Thymus (tissue), 14 donors: ENCODE measurements around the gene TNS3. TPM values are rescaled to one million over a fixed set of nuclear protein-coding genes. Genes with fewer than 3 reads are reported as not detected.

Experiments used
- DNase-seq, 9 donors: peaks; one replicate each; pipeline ENCODE4 v3.0.0-alpha.2; 2013; ENCODE audit warnings: low spot score in 9 of 9, low read depth in 6 of 9, missing footprints in 1 of 9
- H3K27ac ChIP-seq, 2 donors: one replicate each; pipeline ENCODE4 v1.5.1; 2013; ENCODE audit warnings: control low read depth in 1 of 2, low read depth in 1 of 2, low read length in 1 of 2, mild to moderate bottlenecking in 1 of 2, moderate library complexity in 1 of 2
- H3K27me3 ChIP-seq, 2 donors: one replicate each; pipeline ENCODE4 v1.5.1; 2013; ENCODE audit warnings: low read length in 1 of 2; ENCODE audit not compliant: control insufficient read depth in 2 of 2, insufficient read depth in 1 of 2
- H3K36me3 ChIP-seq, 2 donors: one replicate each; pipeline ENCODE4 v1.5.1; 2013; ENCODE audit warnings: low read length in 1 of 2, mild to moderate bottlenecking in 1 of 2, moderate library complexity in 1 of 2; ENCODE audit not compliant: control insufficient read depth in 2 of 2, insufficient read depth in 2 of 2
- H3K4me1 ChIP-seq, 2 donors: one replicate each; pipeline ENCODE4 v1.5.1; 2013; ENCODE audit warnings: low read length in 2 of 2; ENCODE audit not compliant: control insufficient read depth in 2 of 2, insufficient read depth in 2 of 2
- H3K4me3 ChIP-seq, 2 donors: one replicate each; pipeline ENCODE4 v1.5.1; 2013; ENCODE audit warnings: low read length in 2 of 2, control low read depth in 1 of 2, mild to moderate bottlenecking in 1 of 2
- H3K9me3 ChIP-seq, 2 donors: one replicate each; pipeline ENCODE4 v1.5.1; 2013; ENCODE audit warnings: low read length in 1 of 2, mild to moderate bottlenecking in 1 of 2; ENCODE audit not compliant: control insufficient read depth in 2 of 2, insufficient read depth in 1 of 2
- WGBS: extraction: QIAGEN DNeasy Blood & Tissue Kit; methylation state at CpG from one replicate; pipeline ENCODE4 v1.1.7; 2013; 5-methylcytosine and 5-hydroxymethylcytosine counted together
- long read RNA-seq, 10 donors: transcript quantifications; one replicate each; lab custom pipeline, GENCODE V29; 2026
- polyA plus RNA-seq: library from polyadenylated mRNA; stranded (reverse); fragments of 200-250 nt; gene quantifications from one replicate; pipeline ENCODE4 v1.2.3, GENCODE V29; 2013
- total RNA-seq: library from RNA; stranded (reverse); fragments of 120-200 nt; gene quantifications from one replicate; pipeline ENCODE4 v1.2.4, GENCODE V29; 2013
- donor health status: healthy.

The TNS3 gene
- 5.9 TPM for total RNA-seq
- polyA plus RNA-seq: 6.2 TPM
- long read RNA-seq, donor 1: 0 reads
- long read RNA-seq, donor 2: 0 reads
- long read RNA-seq, donor 3: 0 reads
- long read RNA-seq, donor 4: 0 reads
- long read RNA-seq, donor 5: 0 reads
- long read RNA-seq, donor 6: 0 reads
- long read RNA-seq, donor 7: 0 reads
- long read RNA-seq, donor 8: 0 reads
- long read RNA-seq, donor 9: 0 reads
- long read RNA-seq, donor 10: 0 reads

GRCh38 chr7:47581804-47582763 is at the start of gene TNS3:
TNS3 (minus strand) TSS chr7:47582111; CDS start chr7:47439636, 142,475 bp downstream.
- H3K4me3 ChIP-seq: peak within 1 kb of the TSS; percentile 35 to 41

DNA sequence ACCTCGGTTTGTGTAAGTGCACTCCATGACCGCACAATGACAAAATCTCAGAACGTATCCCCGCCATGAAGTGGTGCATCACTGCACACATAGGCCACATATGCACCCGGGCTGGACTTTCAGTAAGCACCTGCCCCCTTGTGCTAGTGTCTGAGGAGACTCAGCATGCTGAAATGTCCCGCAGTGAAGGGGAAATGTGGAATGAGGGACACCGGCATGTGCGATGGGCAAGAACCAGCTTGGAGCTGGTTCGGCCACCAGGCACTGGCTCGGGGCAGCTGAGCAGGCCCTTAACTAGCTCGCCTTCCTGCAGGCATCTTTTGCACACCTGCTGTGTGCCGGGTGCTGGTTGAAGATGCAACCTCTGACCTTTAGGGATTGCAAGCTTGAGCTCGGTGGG is 49.8 kb upstream of the TNS3 start:
- H3K4me1 ChIP-seq: peaks cover 0 to 8% of the 10 kb centered on the region in 2 donors
- H3K9me3 ChIP-seq: no peaks in the 10 kb centered on the region
- WGBS: 97% methylated on average over 13 of the region's 13 CpGs
- no peaks in the 10 kb centered on the region for H3K36me3 ChIP-seq
- no peaks in the 10 kb centered on the region for H3K27me3 ChIP-seq
- no peak overlapping the region for H3K4me3 ChIP-seq
- H3K27ac ChIP-seq: no peak overlapping the region
- no peak for DNase-seq

More at GRCh38 chr7:47581804-47582763, at the start of gene TNS3:
- Histone ChIP-seq H3K4me1 (peaks cover 0 to 28% of the 10 kb centered on the region in 2 donors), H3K27ac (peak within 1 kb of the TSS in 1 of 2 donors; percentile 60), H3K27me3 (peaks cover 28 to 52% of the 10 kb centered on the region in 2 donors), H3K9me3 (peaks cover 0 to 5% of the 10 kb centered on the region in 2 donors), H3K36me3 (no peaks in the 10 kb centered on the region)
- no peak for DNase-seq
- WGBS: 10% methylated on average over 85 of the region's 85 CpGs

- DNase-seq: no peak
- H3K27me3 ChIP-seq: no peaks in the 10 kb centered on the region
- no peak overlapping the region for H3K27ac ChIP-seq
- WGBS: 72% methylated on average over 7 of the region's 7 CpGs
- no peaks in the 10 kb centered on the region for H3K4me1 ChIP-seq
- H3K9me3 ChIP-seq: no peaks in the 10 kb centered on the region
- H3K4me3 ChIP-seq: no peak overlapping the region
- no peaks in the 10 kb centered on the region for H3K36me3 ChIP-seq
Measured at GRCh38 chr7:47627580-47628283, 45.8 kb upstream of the TNS3 start.

DNA sequence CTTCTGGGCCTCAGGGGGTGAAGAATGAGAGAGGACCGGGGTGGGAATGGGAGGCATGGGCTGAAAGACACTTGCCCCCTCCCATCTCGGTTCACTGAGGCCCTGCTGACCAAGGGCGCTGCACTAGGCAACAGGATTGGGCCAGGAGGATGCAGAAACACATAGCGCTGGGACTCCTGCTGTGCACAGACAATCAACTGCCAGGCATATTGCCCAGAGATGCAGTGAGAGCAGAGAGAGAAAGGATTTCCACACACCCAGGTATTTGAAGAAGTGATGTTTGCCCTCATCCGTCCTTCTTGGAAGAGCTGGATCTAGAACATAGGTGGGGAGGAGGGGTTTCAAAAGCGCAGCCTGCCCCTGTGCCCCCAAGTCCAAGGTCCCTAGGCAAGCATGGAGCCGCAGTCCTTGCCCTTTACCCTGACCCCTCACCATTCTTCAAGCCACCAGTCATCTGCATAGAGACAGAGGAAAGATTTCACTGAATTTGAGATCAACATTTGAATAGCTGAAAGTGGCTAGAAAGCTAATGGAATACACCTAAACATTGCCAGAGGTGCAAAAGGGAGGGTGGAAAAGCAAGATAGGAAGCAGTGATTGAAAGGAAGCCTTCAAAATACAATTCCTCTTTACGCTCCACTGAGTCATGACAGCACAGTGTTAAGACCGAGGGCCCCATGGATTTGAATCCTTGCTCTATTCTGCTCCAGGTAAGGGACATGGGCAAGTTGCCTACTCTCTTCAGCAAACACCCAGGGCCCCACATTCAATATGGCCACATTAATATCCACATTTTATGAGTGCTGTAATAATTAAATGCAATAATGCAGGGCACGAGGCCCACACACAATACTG is 44.2 kb upstream of the TNS3 start:
- no peak overlapping the region for H3K4me3 ChIP-seq
- H3K4me1 ChIP-seq: no peaks in the 10 kb centered on the region
- no peaks in the 10 kb centered on the region for H3K9me3 ChIP-seq
- no peak for DNase-seq
- H3K36me3 ChIP-seq: no peaks in the 10 kb centered on the region
- H3K27me3 ChIP-seq: no peaks in the 10 kb centered on the region
- 96% methylated on average over 10 of the region's 10 CpGs for WGBS
- H3K27ac ChIP-seq: no peak overlapping the region

DNA sequence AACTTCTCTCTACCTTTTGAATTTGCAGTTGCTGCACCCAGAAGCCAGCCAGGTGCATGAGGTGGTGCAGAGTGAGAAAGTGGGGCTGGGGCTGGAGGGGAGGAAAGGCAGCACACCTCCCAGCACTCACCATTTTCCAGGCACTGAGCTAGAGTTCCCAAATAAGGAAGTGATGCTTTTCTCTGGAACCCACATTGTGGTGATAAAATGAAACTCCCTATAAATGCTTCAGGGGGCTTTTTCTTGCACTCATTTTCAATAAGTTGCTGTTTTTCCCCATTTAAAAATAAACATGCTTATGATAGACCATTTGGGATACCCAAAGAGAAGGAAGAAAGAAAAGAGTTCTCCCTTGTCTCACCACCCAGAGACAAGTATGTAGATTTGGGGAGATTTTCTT is 42.8 kb upstream of the TNS3 start:
- DNase-seq: no peak
- Histone ChIP-seq H3K36me3 (no peaks in the 10 kb centered on the region), H3K27me3 (no peaks in the 10 kb centered on the region), H3K27ac (no peak overlapping the region), H3K4me1 (no peaks in the 10 kb centered on the region), H3K9me3 (no peaks in the 10 kb centered on the region), H3K4me3 (no peak overlapping the region)

- Histone ChIP-seq H3K4me1 (no peaks in the 10 kb centered on the region), H3K27ac (no peak overlapping the region), H3K4me3 (no peak overlapping the region), H3K36me3 (no peaks in the 10 kb centered on the region), H3K27me3 (no peaks in the 10 kb centered on the region), H3K9me3 (no peaks in the 10 kb centered on the region)
- DNase-seq: no peak
- 92% methylated on average over 11 of the region's 11 CpGs for WGBS
Measured at GRCh38 chr7:47622946-47623640, 41.2 kb upstream of the TNS3 start.

- no peak overlapping the region for H3K4me3 ChIP-seq
- no peaks in the 10 kb centered on the region for H3K9me3 ChIP-seq
- H3K27me3 ChIP-seq: no peaks in the 10 kb centered on the region
- DNase-seq: no peak
- H3K36me3 ChIP-seq: no peaks in the 10 kb centered on the region
- H3K4me1 ChIP-seq: no peaks in the 10 kb centered on the region
- peak overlapping the region in 1 of 2 donors; percentile 47 for H3K27ac ChIP-seq
Measured at GRCh38 chr7:47622586-47622945, 40.7 kb upstream of the TNS3 start.

DNA sequence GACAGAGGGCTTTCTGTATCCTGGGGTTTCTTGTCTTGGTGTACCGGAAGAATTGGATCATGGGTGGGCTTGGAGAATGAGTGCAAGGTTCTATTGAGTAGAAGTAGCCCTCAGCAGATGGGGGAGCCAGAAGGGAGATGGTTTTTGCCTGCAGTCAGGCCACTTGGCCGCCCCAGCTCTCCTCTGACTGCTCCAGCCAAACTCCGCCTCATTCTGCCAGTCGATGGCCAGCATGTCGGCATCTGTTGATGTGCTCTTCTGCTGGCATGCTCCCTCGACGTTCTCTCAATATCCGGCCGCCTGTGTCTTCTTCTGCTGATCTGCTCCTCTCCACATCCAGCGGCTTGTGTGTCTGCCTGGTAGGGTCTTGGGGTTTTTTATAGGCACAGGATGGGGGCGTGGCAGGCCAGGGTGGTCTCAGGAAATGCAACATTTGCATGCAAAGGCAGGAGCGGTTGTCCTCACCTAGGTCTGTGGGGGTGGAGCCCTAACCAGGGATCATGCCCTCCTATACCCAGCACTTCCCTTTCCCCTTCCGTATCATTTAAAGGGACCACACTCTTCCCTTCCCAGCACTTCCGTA is 40.2 kb upstream of the TNS3 start:
- Histone ChIP-seq H3K27me3 (no peaks in the 10 kb centered on the region), H3K27ac (peak overlapping the region in 1 of 2 donors; percentile 47), H3K36me3 (no peaks in the 10 kb centered on the region), H3K4me1 (no peaks in the 10 kb centered on the region), H3K9me3 (no peaks in the 10 kb centered on the region), H3K4me3 (no peak overlapping the region)
- DNase-seq: no peak
- WGBS: 96% methylated on average over 14 of the region's 14 CpGs
